HG02678 (cell line): ENCODE results near the gene MADD.
A peak's percentile ranks its signal among the peaks of the same experiment; 100 is the strongest.
"Not testable (repeated sequence)": the region's sequence is repeated elsewhere in the genome, so short reads cannot be mapped to it uniquely, and the experiment has no call there.

Source experiments
- ATAC-seq: cut with Tn5 transposase; IDR thresholded peaks from one replicate; pipeline ENCODE4 v1.9.1; 2021; ENCODE audit warnings: mild to moderate bottlenecking, moderate library complexity; ENCODE audit not compliant: unreplicated experiment

Gene MADD

DNA sequence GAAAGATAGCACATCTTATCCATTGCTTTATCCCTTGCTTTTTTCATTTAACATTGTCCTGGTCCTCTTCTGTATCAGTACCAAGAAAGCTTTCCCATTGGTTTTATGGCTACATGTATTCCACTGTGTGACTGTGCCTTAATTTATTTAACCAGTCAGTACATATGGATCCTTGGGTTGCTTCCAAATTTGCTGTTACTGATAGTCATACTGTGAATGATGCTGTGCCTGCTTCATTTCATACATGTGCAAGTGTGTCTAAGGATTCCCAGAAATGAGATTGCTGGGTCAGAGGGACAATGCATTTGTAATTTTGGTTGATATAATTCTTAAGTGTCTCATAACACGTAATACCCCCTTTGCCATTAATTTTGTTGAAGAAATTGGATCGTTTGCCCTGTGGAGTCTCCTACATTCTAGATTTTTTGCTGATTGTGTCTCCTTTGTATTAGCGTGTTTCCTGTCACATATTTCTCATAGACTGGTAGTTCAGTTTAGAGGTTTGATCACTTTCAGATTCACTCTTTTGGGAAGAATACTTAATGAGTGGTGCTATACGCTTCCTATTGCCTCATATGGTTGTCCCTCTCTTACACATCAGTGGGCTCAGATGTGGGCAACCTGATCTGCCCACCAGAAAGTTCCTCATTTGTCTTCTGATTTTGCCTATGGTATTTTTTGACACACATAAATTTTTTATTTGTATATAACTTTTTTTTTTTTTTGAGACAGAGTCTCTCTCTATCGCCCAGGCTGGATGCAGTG lies 47.3 kb downstream of the MADD start:
- ATAC-seq: peak; percentile 43

DNA sequence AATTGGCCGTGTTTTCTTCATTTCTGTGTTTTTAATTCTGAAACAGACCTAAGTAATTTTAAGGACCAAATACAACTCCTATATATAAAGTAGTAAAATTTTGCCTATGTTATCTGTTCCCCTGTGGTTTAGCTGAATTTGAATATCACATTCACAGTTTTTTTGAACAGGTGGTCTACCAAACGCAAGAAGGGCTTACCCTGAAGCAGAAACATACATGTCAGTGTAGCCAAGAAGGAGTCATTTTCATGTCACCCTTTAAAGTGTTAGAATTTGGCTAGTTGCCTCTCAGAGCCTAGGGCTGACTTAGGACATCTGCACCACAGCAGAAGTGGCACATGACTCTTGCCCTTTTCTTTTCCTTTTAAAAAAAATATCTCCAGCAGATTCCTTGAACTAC lies 48.2 kb downstream of the MADD start:
- no peak for ATAC-seq

DNA sequence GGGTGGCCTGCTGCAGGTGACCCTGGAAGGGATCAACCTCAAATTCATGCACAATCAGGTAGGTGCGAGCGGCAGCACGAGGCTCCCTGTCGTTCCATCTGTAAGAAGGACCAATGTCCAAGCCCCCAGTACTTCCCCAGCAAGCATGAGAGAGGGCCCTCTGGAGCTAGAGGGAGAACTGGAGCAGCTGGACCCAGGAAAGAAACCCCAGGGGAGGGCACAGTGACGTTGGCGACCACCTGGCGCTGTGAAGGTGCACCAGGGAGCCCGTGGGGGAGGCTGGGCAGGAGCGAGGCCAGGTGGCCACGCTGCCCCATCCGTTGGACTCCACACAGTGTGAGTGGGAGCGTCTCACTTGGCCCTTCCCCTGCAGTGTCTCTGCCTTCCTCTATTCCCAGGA lies 54.6 kb downstream of the MADD start:
- no peak for ATAC-seq

DNA sequence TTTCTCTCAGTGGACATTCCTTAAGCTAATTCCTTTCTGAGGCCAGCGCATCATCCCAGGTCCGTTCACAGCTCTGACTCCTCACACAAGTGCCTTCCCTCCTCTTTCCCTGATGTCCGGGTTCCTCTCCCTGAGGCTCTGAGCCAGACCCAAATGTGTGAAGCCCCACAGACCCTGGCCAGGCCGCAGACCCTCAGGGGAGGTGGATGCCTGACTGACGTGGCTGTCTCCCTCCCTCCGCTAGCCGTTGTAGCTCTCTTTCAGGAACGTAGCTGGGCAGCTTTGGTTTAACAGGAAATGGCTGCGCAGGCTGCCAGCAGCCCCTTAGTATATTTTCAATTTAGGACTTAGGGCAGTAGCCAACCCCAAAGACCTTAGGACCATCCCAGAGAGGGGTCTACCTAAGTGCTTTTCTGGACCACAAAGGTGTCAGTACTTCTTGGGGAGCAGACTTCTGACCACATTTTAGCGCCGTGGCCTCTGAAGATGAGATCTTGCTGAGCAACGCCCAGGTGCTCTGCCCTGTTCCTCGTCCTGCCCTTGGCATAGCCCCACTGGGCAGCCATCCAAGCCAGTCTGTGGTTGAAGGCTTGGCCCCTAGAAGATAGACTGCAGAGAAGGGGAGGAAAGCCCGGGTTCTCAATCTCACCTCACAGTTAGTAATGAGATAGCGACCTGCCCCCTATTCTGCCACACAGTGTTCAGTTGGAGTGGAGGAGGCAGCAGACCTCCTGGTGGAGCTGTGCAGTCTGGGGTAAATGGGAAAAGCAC lies 55.5 kb downstream of the MADD start:
- ATAC-seq: no peak

DNA sequence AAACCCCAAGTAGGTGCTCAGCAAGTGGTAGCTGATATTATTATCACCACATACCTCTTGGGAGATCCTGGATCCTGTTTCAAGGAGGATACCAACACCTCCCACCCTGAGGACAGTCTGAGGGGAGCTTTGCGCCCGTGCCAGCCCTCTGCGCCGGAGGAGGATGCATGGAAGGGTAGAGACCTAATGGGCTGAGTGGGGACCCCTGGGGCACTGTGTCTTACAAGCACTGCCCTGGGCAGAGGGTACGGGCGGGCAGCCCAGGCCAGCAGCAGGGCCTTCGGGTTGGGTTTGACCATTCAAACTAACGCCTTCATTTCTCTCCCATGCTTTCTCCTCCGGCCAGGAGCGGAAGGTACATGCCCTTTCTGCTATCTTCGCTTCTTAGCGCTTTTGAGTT lies 56.3 kb downstream of the MADD start:
- ATAC-seq: no peak

DNA sequence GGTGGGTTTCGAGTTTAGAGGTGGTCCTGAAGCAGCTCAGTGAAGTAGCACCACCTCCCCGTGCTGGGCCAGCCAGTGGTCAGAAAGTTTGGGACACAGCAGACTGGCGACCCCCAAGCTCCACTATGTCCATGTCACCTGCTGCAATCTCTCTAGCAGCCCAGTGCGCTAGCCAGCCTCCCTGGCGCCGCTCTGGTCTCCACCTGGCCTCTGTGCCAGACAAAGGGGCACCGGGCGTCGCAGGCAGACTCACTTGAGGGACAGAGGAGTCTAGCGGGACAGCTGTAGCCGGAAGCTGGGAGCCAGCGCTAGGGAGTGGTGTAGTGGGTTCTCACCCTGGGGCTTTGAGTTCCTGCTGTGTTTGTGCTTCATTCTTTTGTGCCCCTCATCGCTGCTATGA lies 57.1 kb downstream of the MADD start:
- ATAC-seq: no peak

DNA sequence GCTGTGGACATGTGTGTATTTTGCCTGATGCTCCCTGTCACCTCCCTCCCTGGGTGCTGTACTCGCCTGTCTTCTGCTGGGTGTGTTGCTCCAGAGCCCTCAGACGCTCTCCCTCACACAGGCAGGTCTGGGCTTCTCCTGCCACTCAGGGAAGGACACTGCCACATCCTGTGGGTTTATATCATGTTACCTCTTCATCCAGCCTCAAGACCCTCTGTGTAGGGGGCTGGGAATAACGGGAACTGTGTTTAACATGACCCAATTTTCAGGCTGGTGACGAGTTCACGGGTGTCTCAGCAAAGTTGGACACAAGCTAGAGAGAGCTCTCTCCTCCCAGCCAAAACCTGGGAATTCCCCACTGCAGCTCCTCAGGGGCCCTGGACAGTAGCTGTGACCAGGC lies 58.0 kb downstream of the MADD start:
- no peak for ATAC-seq

DNA sequence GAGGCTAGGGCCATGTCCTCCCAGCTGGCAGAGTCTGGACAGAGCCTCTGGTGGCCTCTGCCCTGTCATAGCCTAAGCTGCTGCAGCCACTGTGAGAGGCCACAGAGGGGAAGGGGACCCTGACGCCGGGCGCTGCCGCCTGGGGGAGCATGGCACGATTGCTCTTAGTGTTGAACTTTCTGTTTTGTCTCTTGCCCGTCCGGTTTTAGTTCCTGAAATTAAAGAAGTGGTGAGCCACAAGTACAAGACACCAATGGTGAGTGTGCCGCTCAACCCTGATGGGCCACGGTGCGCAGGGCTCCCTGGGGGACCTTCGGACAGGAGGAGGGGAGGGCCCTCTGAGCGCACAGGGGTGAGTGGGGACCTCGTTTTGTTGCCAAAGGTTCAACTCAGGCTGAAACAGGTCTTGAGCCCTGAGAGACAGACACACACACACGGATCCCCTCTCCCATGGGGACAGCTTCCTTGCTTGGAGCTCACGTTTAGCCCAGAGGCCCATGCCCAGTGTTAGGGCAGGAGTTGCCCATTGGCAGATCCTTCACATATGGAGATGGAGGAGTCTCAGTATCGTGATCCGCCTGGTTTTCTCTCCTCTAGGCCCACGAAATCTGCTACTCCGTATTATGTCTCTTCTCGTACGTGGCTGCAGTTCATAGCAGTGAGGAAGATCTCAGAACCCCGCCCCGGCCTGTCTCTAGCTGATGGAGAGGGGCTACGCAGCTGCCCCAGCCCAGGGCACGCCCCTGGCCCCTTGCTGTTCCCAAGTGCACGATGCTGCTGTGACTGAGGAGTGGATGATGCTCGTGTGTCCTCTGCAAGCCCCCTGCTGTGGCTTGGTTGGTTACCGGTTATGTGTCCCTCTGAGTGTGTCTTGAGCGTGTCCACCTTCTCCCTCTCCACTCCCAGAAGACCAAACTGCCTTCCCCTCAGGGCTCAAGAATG lies 58.8 kb downstream of the MADD start:
- ATAC-seq: peak; percentile 75

DNA sequence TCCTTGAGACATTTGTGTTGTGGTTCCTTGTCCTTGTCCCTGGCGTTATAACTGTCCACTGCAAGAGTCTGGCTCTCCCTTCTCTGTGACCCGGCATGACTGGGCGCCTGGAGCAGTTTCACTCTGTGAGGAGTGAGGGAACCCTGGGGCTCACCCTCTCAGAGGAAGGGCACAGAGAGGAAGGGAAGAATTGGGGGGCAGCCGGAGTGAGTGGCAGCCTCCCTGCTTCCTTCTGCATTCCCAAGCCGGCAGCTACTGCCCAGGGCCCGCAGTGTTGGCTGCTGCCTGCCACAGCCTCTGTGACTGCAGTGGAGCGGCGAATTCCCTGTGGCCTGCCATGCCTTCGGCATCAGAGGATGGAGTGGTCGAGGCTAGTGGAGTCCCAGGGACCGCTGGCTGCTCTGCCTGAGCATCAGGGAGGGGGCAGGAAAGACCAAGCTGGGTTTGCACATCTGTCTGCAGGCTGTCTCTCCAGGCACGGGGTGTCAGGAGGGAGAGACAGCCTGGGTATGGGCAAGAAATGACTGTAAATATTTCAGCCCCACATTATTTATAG lies 59.6 kb downstream of the MADD start:
- no peak for ATAC-seq

DNA sequence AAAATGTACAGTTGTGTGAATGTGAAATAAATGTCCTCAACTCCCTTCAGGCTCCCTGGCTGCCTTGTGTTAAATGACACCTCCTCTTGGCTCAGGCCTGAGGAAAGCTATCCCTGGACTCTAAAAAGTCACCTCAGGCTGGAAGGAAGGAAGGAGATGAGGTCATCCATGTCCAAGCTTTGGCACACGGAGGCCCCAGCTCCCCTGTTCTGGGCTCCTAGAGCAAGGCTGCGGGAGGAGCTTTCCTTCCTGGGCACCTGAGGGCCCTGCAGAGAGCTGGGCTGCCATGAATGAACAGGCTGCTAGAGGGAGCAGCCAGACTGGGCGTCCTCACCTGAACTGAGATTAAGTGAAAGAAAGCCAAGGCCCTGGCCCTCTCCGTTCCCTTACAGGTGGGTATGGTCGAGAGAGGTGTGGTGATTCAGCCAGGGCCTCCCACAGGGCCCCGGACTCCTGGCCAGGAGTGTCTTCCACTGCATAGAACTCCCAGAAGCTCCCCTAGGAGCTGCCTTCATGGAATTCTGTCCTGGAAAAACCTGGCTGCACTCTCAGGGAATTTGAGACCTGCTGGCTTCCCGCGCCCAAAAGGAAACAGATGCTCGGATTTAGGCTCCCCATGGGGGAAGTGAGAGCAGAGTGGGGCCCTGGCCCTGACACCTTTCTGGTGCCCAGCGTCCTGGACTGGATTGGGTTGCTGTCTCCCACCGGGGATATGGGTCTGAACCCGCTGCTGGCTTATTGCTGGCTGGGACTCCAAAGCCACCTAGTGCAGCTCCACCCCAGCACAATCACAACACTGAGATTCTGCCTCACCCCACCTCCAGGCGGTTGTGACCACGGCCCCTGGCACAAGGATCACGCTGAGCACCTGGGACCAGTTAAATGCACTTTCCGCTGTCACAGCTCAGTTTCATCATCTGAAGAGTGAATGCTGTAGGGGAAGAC lies 60.3 kb downstream of the MADD start:
- ATAC-seq: no peak

DNA sequence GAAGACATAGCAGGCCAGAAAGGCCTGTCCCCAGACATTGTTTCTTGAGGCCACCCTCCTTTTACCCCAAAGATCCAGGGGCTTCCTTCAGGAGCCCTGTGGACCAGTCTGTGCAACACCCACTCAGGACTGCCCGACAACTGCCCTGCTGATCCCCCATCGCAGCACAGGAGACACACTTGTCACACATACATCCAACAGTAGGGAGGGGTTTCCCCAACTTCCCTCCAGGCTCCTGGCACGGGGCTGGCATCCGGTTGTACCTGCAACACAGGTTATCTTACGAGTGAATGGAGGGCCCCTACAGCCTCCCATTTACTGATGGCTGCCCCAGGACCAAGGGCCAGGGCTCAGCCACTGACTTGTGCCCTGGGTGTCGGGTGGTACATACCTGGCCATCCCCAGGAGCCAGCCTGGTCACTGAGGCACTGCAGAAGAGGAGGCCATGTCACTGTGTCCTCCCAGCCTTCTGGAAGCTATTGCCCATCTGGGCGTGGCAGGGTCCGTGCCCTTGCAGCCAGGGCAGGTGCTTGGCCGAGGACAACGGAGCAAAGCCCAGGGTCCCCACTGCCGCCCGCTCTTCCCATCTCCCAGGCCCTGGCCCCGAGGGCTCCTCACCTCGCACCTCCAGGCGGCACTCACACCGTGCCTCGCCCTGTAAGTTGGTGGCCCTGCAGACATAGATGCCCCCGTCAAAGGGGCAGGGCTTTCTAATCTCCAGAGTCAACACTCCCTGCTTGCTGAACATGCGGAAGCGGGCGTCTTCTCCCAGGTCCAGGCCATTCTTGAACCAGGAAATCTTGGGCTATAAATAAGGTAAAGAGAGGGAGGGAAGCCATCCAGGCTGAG lies 61.7 kb downstream of the MADD start:
- ATAC-seq: no peak

DNA sequence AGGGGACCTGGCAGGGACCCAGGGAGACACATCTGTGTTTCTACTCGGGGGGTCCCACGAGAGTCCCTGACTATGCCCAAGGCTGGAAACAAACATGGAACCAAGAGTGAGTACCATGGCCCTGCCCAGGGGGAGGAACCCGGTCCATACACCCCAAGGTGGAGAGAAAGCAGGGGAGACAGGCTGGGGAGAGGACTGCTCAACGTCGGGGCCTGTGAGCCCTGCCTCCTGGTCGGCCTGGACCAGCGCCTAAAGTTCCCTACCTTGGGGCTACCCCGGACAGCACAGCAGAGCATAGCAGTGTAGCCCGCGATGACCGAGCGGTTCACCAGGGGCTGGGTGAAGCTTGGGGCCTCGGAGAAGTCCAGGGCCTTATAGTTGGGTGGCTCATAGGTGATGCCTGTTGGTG lies 62.4 kb downstream of the MADD start:
- ATAC-seq: no peak

DNA sequence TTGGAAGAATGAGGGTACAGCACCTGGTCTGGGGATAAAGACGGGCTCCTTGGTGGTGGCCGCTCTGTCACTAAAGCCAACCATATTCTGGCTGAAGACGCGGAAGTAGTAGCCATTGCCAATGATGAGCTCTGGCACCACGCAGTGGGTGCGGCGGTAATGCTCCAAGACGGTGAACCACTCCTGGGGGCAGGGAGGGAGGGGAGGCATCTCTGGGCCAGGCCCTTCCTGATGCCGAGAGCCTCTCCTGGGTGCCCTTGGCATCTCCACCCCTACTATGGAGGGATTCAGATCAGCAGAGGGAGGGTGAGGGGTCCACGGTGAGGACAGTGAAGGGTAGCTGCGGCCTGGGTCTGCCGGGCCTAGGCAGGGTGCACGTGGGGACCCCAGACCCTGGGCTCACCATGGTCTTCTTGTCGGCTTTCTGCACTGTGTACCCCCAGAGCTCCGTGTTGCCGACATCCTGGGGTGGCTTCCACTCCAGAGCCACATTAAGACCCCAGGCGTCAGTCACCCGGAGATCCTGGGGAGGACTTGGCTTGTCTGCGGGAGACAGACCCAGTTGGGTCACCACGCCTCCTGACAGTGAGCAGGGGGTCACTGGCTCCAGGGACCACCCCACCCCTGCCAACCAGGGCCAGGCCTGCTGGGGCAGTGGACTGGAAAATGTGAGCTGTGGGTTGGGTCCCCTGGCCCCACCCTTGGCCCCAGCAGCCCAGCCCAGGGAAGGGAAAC lies 63.0 kb downstream of the MADD start:
- ATAC-seq: no peak

DNA sequence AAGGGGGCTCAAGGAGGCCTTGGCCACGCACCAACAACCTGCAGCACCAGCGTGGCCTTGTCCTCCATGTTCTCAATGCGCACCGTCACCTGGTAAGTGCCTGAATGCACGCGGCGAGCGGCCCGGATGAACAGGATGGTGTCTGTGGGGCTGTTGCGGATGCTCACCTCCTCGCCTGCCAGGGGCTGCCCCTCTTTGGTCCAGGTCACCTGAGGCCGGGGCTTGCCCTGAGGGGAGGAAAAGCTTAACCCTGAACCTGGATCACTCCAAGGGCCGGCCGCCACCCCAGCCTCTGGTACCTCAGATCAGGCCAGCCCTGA lies 63.6 kb downstream of the MADD start:
- ATAC-seq: no peak

DNA sequence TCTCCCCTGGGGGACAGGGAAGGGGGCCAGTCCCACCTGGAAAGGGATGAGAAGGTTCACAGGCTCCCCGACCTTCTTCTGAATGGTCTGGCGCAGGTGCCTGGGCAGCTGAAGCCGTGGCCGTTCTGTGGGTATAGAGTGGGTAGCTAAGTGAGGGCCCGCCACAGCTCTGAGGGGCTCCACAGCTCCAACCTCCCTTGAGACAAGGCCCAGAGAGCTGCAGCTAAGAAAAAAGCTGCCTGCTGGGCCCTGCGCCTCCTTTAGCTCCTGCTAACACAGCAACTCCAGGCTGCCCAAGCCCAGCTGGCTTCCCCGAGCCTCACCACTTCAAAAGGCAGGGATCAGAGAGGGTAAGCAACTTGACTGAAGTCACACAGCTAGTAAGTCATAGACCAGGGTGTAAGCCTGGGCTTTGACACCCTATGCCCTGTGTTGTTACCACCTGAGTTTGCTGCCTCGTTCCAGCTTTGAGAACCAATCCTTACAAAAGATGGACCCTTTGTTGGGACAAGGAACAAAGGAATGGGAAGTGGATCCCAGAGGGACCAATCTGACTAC lies 64.0 kb downstream of the MADD start:
- no peak for ATAC-seq

DNA sequence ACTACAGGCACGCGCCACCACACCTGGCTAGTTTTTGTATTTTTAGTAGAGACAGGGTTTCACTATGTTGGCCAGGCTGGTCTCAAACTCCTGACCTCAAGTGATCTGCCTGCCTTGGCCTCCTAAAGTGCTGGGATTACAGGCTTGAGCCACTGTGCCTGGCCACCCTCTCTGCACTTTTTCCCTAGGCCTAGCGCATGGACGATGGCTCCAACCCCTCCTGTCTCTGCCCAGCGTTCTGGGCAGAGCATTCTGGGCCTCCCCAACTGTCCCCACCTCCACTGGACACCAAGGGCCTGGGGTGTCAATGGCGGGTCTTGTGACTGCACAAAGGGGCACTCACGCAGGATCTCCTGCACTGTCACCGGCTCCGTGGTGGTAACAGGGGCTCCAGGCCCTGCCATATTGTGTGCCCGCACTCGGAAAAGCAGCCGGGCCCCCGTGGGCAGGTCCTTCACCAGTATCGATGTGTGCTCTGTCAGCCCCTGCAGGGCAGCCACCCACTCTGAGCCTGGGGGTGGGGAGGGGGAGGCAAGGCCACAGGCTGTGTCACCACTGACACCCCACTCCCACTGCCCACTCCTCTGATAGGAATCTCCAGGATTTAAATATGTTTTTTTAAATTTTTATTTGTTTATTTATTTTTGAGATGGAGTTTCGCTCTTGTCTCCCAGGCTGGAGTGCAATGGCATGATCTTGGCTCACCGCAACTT lies 64.9 kb downstream of the MADD start:
- ATAC-seq: not testable (repeated sequence)

DNA sequence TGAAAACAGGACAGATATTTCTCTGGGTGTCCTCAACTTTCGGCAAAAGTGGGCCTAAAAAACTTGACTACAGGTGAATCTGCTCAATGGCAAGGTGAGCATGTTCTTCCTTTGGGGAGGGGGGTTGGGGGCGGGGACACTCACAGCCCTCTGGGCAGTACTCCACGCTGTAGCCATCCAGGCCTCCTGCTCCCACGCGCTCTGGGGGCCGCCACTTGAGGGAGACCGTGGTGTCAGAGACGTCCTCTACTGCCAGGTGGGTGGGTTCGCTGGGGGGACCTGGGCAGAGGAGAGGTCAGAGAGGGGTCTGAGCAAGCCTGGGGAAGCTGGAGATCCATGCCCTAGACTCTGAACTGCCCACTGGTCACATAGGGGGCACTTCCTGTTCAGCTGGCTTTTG lies 65.8 kb downstream of the MADD start:
- no peak for ATAC-seq

DNA sequence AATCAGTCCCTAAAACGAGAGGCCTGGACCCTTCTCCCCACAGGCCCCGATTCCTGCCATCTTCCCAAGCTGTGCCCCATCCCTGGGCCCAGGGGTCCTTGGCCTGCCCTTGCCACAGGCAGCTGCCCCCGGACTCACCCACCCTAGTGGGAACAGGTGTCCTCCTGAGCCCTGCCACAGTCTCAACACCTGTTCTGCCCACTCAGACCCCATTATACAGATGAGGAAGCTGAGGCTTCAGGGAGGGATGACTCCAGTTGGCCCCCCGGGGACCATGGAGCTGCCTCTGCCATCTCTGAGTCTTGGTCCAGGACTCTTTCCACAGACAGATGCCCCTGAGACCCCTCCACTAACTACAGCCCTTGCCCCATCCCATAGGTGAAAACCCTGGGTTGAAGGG lies 66.7 kb downstream of the MADD start:
- no peak for ATAC-seq
